Measurements from ENCODE around the gene CYP2A6.

DNA sequence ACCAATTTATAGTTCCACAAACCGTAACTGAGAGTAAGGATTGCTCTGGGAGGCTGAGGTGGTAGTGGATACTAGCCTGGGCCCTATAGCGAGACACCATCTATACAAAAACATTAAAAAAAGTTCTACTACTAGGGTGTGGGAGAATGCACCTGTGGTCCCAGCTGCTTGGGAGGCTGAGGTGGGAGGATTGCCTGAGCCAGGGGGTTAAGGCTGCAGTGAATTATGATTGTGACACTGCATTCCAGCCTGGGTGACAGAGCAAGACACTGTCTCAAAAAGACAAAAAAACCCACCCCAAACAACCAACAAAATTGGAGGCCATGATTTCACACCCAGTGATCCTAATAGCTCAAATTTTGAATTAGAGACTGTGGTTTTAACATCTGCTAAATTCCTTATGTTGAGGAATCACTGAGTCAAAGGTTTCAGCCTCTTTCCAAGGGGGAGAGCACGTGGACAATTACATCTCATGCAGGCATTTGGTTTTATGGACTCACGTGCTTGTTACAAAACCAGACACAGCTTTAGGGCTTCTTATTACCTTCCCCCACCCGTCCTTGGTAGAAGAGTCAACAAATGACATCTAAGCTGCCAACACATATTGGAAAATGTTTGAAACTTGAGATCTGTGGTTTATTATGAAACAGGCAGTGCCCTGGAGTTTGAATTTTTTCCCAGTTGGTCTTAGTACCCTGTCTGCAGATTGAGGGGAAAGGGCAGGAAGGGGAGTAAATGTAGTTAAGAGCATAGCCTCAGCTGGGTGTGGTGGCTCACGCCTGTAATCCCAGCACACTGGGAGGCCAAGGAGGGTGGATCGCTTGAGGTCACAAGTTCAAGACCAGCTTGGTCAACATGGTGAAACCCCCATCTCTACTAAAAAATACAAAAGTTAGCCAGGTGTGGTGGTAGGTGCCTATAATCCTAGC, 18.5 kb downstream of the CYP2A6 start:
- TF ChIP-seq, protein P1, sequence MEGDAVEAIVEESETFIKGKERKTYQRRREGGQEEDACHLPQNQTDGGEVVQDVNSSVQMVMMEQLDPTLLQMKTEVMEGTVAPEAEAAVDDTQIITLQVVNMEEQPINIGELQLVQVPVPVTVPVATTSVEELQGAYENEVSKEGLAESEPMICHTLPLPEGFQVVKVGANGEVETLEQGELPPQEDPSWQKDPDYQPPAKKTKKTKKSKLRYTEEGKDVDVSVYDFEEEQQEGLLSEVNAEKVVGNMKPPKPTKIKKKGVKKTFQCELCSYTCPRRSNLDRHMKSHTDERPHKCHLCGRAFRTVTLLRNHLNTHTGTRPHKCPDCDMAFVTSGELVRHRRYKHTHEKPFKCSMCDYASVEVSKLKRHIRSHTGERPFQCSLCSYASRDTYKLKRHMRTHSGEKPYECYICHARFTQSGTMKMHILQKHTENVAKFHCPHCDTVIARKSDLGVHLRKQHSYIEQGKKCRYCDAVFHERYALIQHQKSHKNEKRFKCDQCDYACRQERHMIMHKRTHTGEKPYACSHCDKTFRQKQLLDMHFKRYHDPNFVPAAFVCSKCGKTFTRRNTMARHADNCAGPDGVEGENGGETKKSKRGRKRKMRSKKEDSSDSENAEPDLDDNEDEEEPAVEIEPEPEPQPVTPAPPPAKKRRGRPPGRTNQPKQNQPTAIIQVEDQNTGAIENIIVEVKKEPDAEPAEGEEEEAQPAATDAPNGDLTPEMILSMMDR (IDR thresholded peaks at IDR 0.05; ENCODE audit: low read length) = no peak
- TF ChIP-seq EZH2 (IDR thresholded peaks at IDR 0.05; ENCODE audit: borderline replicate concordance, low read length) = no peak
